AG10803 (cell line): ENCODE results near the gene ATP8A2.

Experiments
- DNase-seq: peaks from one replicate; pipeline ENCODE4 v3.0.0; 2010; ENCODE audit warnings: low read depth
- H3K4me3 ChIP-seq: 2 replicates; pipeline ENCODE4 v1.5.1; 2011; ENCODE audit warnings: mild to moderate bottlenecking, low read length, control low read depth
- TF ChIP-seq, protein P1 (sequence below): conservative IDR thresholded peaks from 2 replicates; pipeline ENCODE4 v1.5.1; 2011; ENCODE audit warnings: mild to moderate bottlenecking, low read length, control low read depth, inconsistent platforms

The ATP8A2 gene

GRCh38 chr13:25906191-25906661 lies 534.5 kb downstream of the ATP8A2 start:
- H3K4me3 ChIP-seq: no peak overlapping the region
- DNase-seq: no peak
- TF ChIP-seq, protein P1, sequence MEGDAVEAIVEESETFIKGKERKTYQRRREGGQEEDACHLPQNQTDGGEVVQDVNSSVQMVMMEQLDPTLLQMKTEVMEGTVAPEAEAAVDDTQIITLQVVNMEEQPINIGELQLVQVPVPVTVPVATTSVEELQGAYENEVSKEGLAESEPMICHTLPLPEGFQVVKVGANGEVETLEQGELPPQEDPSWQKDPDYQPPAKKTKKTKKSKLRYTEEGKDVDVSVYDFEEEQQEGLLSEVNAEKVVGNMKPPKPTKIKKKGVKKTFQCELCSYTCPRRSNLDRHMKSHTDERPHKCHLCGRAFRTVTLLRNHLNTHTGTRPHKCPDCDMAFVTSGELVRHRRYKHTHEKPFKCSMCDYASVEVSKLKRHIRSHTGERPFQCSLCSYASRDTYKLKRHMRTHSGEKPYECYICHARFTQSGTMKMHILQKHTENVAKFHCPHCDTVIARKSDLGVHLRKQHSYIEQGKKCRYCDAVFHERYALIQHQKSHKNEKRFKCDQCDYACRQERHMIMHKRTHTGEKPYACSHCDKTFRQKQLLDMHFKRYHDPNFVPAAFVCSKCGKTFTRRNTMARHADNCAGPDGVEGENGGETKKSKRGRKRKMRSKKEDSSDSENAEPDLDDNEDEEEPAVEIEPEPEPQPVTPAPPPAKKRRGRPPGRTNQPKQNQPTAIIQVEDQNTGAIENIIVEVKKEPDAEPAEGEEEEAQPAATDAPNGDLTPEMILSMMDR: no peak

- no peak overlapping the region for H3K4me3 ChIP-seq
- no peak for DNase-seq
- TF ChIP-seq, protein P1: no peak
Measured at GRCh38 chr13:25908366-25908765, 536.6 kb downstream of the ATP8A2 start.

DNA sequence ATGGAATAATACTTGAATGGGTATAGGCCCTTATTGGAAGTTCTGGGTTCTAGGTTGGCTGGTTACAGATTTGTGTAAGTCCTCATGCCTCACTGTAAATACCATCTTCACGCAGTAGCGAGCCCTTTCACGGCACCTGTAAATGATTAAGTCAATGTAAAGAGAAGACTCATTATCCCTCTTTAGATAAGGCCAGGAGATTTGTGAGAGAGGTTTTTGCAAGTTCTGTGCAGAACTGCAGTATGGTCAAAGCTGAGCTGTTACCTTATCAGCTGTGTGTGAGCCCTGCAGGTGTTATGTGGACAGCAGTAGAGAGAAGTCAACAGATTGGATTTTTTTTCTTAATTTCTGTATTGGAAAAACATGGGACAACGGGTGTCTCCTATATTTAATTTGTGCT lies 538.5 kb downstream of the ATP8A2 start:
- DNase-seq: no peak
- H3K4me3 ChIP-seq: no peak overlapping the region
- TF ChIP-seq, protein P1: no peak

DNA sequence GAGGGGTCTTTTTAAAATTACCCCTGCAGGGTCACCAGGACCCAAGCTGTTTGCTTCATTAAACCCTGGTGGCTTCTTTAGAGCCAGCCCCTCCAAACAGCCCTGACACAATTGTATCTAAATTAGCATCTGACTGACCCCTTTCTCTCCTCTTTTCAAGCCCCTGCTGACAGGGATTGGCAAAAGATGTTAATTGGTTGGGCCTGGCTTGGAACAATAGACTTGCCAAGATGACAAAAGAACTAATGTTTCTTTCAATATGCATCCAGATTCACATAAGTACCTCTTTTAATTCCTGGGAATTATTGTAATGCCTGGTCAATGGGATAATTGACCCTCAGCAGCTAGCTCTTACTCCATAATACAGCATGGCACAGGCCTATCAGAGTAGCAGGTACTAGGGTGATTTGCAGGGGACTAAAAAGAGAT lies 539.2 kb downstream of the ATP8A2 start:
- TF ChIP-seq, protein P1: no peak
- no peak for DNase-seq
- no peak overlapping the region for H3K4me3 ChIP-seq

- TF ChIP-seq, protein P1: no peak
- no peak for DNase-seq
- no peak overlapping the region for H3K4me3 ChIP-seq
Measured at GRCh38 chr13:25912961-25913360, 541.2 kb downstream of the ATP8A2 start.

GRCh38 chr13:25915840-25916518 lies 544.2 kb downstream of the ATP8A2 start:
- TF ChIP-seq, protein P1: no peak
- no peak for DNase-seq
- H3K4me3 ChIP-seq: no peak overlapping the region

DNA sequence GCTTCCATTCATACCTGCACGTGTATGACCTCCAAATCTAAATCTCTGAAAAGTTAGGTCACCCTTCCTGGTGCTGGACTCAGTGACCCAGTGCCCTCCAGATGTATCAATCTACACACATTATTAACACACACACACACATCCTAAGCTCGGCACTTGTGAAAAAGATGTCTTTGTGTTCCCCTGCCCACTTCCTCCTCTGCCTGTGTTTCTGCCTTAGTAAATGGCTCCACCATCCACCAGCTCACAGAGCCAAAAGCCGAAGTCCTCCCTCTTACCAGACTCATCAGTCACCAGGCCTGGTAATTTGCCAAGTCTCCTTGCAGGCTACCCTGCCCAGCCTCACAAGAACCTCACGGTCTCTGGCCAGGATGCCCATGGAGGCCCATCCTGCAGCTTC lies 548.5 kb downstream of the ATP8A2 start:
- TF ChIP-seq, protein P1: no peak
- no peak overlapping the region for H3K4me3 ChIP-seq
- DNase-seq: no peak
